Heart left ventricle (tissue), 13 donors: ENCODE results near the gene OXCT1.
A peak's percentile ranks its signal among the peaks of the same experiment; 100 is the strongest.

Experiments used
- POLR2A ChIP-seq, 2 donors: fragments of 450-650 bp; IDR thresholded peaks; one replicate each; pipeline ENCODE4 v1.6.1; 2017; ENCODE audit warnings: antibody characterized with exemption in 2 of 2, mild to moderate bottlenecking in 2 of 2, moderate library complexity in 2 of 2
- TF ChIP-seq, protein P1 (sequence below), 12 donors: fragments of 200-600 bp; sonication (generic) in 4 of 12; IDR thresholded peaks; one replicate each; pipeline versions ENCODE4 v1.5.0 to v1.8.0; 2018 to 2022; ENCODE audit warnings: antibody characterized with exemption in 12 of 12, mild to moderate bottlenecking in 5 of 12
- donor health status: ischemic (EF 13 %, LVEDD 7.1; RV severe dilation, severe dysfunction).
- donor health status: DM: no; HTN: yes; CAD: no.
- donor health status: DM: no; HTN: no; CAD: no.
- donor health status: ischemic (EF 25% LVEDD 6.9; RV normal size, moderate dysfunction).
- donor health status: ischemic (EF 25% LVEDD 5.7; RV mildly dilated, moderate dysfunction).
- donor health status: ischemic (EF 35%, LVEDD 5.7; RV mildly dilated, moderate dysfunction).
- donor health status: nonischemic (EF 11% LVEDD 7.7; RV severe dilation, severe dysfunction).
- donor health status: DM: yes; HTN: yes; CAD: no.
- donor health status: PGD.
- donor health status: ischemic (EF 29% LVEDD 5.4; RV normal size, mild dysfunction).
- donor health status: nonischemic (EF 23%, LVEDD 6.1; RV moderate dilation, normal function).

DNA sequence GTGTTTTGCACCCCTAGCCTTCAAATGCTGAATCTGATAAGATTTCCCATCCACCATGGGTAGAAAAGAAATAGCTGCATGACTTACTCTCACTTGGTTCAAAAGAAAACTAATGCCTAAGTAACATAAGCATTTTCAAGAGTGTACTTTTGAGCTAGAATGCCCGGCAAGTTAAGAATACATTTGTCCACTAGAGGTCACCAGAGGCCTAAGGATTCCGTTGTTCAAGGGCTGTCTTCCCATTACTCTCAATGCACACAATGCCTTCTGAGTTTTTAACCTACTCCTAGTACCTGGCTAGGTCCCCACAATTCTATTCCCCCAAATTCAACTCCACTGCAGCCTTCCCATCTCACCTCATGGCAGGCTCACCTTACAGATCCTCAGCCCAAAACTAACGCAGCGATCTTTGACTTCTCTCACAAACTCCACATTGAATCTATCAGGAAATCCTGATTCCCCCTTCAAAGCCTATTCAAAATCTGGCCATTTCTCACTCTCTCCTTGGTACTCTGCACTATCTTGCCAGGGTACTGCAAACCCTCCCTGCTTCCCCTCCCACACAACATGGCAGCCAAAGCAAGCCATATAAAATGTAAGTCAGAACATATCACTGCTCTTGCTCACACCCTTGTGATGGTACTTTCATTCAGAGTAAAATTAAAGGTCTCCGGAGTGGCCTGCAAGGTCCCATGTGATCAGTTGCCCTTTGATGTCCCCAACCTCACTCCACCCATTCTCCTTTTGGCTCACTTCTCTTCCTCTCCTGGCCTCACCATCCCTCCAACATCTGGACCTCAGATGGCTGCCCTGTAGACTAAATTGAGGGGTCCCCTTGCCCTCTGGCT is 13.4 kb downstream of the OXCT1 start:
- TF ChIP-seq, protein P1, sequence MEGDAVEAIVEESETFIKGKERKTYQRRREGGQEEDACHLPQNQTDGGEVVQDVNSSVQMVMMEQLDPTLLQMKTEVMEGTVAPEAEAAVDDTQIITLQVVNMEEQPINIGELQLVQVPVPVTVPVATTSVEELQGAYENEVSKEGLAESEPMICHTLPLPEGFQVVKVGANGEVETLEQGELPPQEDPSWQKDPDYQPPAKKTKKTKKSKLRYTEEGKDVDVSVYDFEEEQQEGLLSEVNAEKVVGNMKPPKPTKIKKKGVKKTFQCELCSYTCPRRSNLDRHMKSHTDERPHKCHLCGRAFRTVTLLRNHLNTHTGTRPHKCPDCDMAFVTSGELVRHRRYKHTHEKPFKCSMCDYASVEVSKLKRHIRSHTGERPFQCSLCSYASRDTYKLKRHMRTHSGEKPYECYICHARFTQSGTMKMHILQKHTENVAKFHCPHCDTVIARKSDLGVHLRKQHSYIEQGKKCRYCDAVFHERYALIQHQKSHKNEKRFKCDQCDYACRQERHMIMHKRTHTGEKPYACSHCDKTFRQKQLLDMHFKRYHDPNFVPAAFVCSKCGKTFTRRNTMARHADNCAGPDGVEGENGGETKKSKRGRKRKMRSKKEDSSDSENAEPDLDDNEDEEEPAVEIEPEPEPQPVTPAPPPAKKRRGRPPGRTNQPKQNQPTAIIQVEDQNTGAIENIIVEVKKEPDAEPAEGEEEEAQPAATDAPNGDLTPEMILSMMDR (IDR thresholded peaks at IDR 0.05) = peak; percentile 72 to 85 (median 78)
- no peak for TF ChIP-seq POLR2A (IDR thresholded peaks at IDR 0.05)
